Hepatocyte (in vitro differentiated cells): ENCODE results near the gene BANK1. TPM values are rescaled to one million over a fixed set of nuclear protein-coding genes. Genes with fewer than 3 reads are reported as not detected.

Experiments
- DNase-seq: peaks from one replicate; pipeline ENCODE4 v3.0.0-alpha.2; 2016; ENCODE audit warnings: low spot score
- H2AFZ ChIP-seq: fragments of 200-600 bp; sonication (generic); 2 replicates; pipeline ENCODE4 v1.6.0; 2016; ENCODE audit warnings: antibody characterized with exemption, mild to moderate bottlenecking
- H3K27ac ChIP-seq: fragments of 200-600 bp; sonication (generic); 2 replicates; pipeline ENCODE4 v1.5.1; 2016; ENCODE audit warnings: mild to moderate bottlenecking
- H3K27me3 ChIP-seq: fragments of 200-600 bp; sonication (generic); 2 replicates; pipeline ENCODE4 v1.6.1; 2016
- H3K36me3 ChIP-seq: fragments of 200-600 bp; sonication (generic); replicated peaks from 2 replicates; pipeline ENCODE4 v1.5.1; 2016; ENCODE audit warnings: low read depth; ENCODE audit not compliant: insufficient read depth
- H3K4me1 ChIP-seq: fragments of 200-600 bp; sonication (generic); 2 replicates; pipeline ENCODE4 v1.5.1; 2016; ENCODE audit warnings: mild to moderate bottlenecking, moderate library complexity; ENCODE audit not compliant: insufficient read depth
- H3K4me2 ChIP-seq: fragments of 200-600 bp; sonication (generic); 2 replicates; pipeline ENCODE4 v1.6.0; 2016
- H3K4me3 ChIP-seq: fragments of 200-600 bp; sonication (generic); 2 replicates; pipeline ENCODE4 v1.5.1; 2016; ENCODE audit warnings: mild to moderate bottlenecking
- H3K79me2 ChIP-seq: fragments of 200-600 bp; sonication (generic); 2 replicates; pipeline ENCODE4 v1.6.0; 2017; ENCODE audit warnings: mild to moderate bottlenecking
- H3K9me2 ChIP-seq: fragments of 200-600 bp; sonication (generic); replicated peaks from 2 replicates; pipeline ENCODE4 v1.6.0; 2017; ENCODE audit warnings: mild to moderate bottlenecking; ENCODE audit not compliant: insufficient read depth
- H3K9me3 ChIP-seq: fragments of 200-600 bp; sonication (generic); 2 replicates; pipeline ENCODE4 v1.5.1; 2016; ENCODE audit warnings: low read depth, mild to moderate bottlenecking
- H4K20me1 ChIP-seq: fragments of 200-600 bp; sonication (generic); 2 replicates; pipeline ENCODE4 v1.6.0; 2016; ENCODE audit warnings: mild to moderate bottlenecking; ENCODE audit not compliant: insufficient read depth, poor library complexity, severe bottlenecking
- EZH2 ChIP-seq: fragments of 200-600 bp; sonication (generic); IDR thresholded peaks from 2 replicates; pipeline ENCODE4 v1.6.1; 2016; ENCODE audit warnings: antibody characterized with exemption, mild to moderate bottlenecking, borderline replicate concordance
- EZH2phosphoT487 ChIP-seq: fragments of 200-600 bp; sonication (generic); IDR thresholded peaks from one replicate; pipeline ENCODE4 v1.6.1; 2018; ENCODE audit warnings: antibody characterized with exemption, mild to moderate bottlenecking, low read depth, moderate library complexity; ENCODE audit not compliant: unreplicated experiment, severe bottlenecking
- WGBS: methylation state at CpG from one replicate; pipeline ENCODE4 v1.1.6; 2016; ENCODE audit warnings: low lambda C conversion rate; ENCODE audit errors: missing lambda C conversion rate; 5-methylcytosine and 5-hydroxymethylcytosine counted together
- polyA plus RNA-seq: library from polyadenylated mRNA; unstranded; fragments of >200 nt; fragmentation: Nextera tagmentation; extraction: Ambion mirVana; gene quantifications from 2 replicates; pipeline ENCODE4 v1.2.1, GENCODE V29; 2016
- total RNA-seq: library from RNA; depleted of rRNA; stranded (reverse); fragments of >200 nt; gene quantifications from 2 replicates; pipeline ENCODE4 v1.2.3, GENCODE V29; 2014
- TF ChIP-seq, protein P1 (sequence below): fragments of 200-600 bp; sonication (generic); IDR thresholded peaks from 2 replicates; pipeline ENCODE4 v1.5.1; 2016; ENCODE audit warnings: antibody characterized with exemption, mild to moderate bottlenecking; ENCODE audit not compliant: poor library complexity

Gene BANK1
- total and polyA plus RNA-seq, 2 experiments from 2014 or later: 0.17 to 0.29 TPM

DNA sequence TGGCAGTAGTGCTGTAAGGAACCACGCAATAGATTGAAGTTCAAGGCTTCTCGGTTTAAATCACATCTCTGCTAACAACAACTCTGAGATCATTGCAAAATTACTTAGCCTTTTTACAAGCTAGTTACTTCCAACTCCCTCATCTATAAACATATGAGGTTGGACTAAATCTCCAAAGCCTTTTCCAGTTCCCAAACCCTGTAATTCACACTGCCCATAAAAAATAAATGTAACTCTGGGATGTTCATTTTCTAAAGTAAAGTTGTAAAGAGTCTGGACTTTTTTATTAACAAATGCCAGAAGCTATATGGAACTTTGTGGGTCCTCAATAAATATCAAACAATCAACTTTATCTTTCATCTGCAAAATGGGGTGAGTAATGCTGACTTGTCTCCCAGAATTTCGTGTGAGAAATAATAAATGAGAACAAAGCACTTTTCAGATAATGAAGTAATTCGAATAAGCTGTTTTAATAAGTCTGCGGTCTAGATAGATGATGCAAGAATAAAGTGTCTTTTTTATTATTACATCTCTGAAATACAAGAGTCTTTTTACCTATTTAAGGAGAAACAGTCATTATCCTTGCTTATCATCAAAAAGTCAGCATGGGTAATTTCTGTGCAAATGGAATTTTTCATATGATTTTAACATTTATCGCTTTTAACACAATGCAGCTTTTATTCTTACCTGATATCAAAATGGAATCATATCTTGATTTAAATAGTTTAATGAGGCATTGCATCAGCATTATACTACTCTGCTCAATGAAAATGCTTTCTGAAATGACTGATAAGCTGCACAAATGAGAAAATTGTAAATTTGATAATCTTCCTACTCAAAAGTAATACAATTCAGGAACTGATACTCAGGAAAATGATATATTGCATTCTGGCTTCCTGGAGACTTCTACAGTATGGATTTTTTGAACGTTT is 252.6 kb downstream of the BANK1 start:
- Histone ChIP-seq H3K79me2 (no peaks in the 10 kb centered on the region), H3K4me3 (no peak overlapping the region), H3K4me2 (no peak overlapping the region), H3K9me2 (no peaks in the 10 kb centered on the region), H3K36me3 (no peaks in the 10 kb centered on the region), H3K9me3 (no peaks in the 10 kb centered on the region), H4K20me1 (no peaks in the 10 kb centered on the region), H3K27ac (no peak overlapping the region), H3K4me1 (no peaks in the 10 kb centered on the region), H2AFZ (no peak overlapping the region), H3K27me3 (no peaks in the 10 kb centered on the region)
- TF ChIP-seq EZH2: no peak
- TF ChIP-seq, protein P1, sequence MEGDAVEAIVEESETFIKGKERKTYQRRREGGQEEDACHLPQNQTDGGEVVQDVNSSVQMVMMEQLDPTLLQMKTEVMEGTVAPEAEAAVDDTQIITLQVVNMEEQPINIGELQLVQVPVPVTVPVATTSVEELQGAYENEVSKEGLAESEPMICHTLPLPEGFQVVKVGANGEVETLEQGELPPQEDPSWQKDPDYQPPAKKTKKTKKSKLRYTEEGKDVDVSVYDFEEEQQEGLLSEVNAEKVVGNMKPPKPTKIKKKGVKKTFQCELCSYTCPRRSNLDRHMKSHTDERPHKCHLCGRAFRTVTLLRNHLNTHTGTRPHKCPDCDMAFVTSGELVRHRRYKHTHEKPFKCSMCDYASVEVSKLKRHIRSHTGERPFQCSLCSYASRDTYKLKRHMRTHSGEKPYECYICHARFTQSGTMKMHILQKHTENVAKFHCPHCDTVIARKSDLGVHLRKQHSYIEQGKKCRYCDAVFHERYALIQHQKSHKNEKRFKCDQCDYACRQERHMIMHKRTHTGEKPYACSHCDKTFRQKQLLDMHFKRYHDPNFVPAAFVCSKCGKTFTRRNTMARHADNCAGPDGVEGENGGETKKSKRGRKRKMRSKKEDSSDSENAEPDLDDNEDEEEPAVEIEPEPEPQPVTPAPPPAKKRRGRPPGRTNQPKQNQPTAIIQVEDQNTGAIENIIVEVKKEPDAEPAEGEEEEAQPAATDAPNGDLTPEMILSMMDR: no peak
- TF ChIP-seq EZH2phosphoT487: no peak
- DNase-seq: no peak
- 66% methylated on average over 7 of the region's 7 CpGs for whole genome bisulfite sequencing

DNA sequence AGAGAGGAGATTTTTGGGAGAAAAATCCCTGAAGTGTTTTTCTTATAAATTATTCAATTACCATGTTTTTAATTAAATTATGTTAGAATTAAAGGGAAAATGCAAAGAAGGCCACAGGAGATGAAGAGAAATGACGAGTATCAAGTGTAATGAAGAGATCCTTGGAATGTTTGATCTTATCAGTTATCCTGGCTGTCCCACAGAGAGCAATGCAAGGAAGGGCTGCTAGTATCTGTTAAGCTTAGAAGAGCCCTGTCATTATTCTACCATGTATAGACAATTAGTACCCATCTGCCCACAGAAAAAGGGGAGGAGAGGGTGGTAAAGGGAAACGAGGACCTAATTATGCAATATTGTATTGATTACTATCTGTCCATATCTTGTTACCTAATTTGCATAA is 257.1 kb downstream of the BANK1 start:
- 55% methylated on average over 2 of the region's 2 CpGs for WGBS
- H3K27ac ChIP-seq: no peak overlapping the region
- no peak overlapping the region for H3K4me2 ChIP-seq
- no peaks in the 10 kb centered on the region for H3K9me3 ChIP-seq
- no peak overlapping the region for H2AFZ ChIP-seq
- H3K4me1 ChIP-seq: no peaks in the 10 kb centered on the region
- TF ChIP-seq, protein P1: no peak
- TF ChIP-seq EZH2 (no peak), EZH2phosphoT487 (no peak)
- no peaks in the 10 kb centered on the region for H3K36me3 ChIP-seq
- no peaks in the 10 kb centered on the region for H4K20me1 ChIP-seq
- no peaks in the 10 kb centered on the region for H3K27me3 ChIP-seq
- DNase-seq: no peak
- no peak overlapping the region for H3K4me3 ChIP-seq
- H3K79me2 ChIP-seq: no peaks in the 10 kb centered on the region
- H3K9me2 ChIP-seq: no peaks in the 10 kb centered on the region

DNA sequence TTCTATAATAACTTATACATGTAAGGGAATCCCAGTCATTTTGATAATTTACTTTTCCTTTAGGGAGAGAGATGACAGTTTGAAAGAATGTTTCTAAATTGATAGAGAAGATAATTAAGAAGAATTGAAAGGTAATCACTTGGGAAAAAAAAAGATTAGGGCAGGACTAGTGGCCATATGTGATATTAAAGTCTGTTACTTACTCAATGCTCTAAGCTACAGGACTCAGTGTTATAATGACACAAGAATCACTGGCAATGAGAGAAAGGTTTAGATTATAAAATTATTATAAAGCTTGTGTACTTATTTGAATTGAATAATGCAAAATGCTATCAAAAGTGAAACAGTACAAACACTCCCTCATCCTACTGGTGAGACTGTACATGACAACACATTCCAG is 265.3 kb downstream of the BANK1 start:
- H3K27ac ChIP-seq: no peak overlapping the region
- H3K36me3 ChIP-seq: no peaks in the 10 kb centered on the region
- no peak overlapping the region for H3K4me2 ChIP-seq
- H3K9me2 ChIP-seq: no peaks in the 10 kb centered on the region
- no peaks in the 10 kb centered on the region for H3K4me1 ChIP-seq
- no peak for DNase-seq
- H2AFZ ChIP-seq: no peak overlapping the region
- H4K20me1 ChIP-seq: no peaks in the 10 kb centered on the region
- no peaks in the 10 kb centered on the region for H3K79me2 ChIP-seq
- no peak overlapping the region for H3K4me3 ChIP-seq
- H3K9me3 ChIP-seq: no peaks in the 10 kb centered on the region
- no peaks in the 10 kb centered on the region for H3K27me3 ChIP-seq
- TF ChIP-seq, protein P1: no peak
- no peak for TF ChIP-seq EZH2
- no peak for TF ChIP-seq EZH2phosphoT487
